ENCODE data around the gene ITPRIPL2.

ITPRIPL2 gene

DNA sequence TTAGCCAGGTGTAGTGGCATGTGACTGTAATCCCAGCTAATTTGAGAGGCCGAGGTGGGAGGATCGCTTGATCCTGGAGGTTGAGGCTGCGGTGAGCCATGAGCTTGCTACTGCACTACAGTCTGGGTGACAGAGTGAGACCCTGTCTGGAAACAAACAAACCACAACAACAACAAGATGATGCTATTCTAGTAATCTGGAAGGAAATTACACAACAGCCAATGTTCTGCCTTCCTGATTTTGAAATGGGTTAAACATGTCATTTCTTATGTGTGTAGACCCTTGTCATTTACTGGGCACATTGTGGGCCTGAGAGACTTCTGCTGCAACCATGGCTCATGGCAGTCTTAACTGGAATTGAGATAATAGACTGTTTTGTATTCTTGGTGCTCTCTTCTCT is 40.4 kb upstream of the ITPRIPL2 start:
- ChIA-PET CTCF (interaction anchor here (0.7 to 5.8 kb wide), 2 partner anchors 8 to 12 kb away, joined by 4 to 40 read pairs; no protein-coding TSS in a partner anchor), POLR2A (no interaction called here)
- DNase-seq (ENCODE audit: extremely low spot score) = no peak
- TF ChIP-seq, protein P1, sequence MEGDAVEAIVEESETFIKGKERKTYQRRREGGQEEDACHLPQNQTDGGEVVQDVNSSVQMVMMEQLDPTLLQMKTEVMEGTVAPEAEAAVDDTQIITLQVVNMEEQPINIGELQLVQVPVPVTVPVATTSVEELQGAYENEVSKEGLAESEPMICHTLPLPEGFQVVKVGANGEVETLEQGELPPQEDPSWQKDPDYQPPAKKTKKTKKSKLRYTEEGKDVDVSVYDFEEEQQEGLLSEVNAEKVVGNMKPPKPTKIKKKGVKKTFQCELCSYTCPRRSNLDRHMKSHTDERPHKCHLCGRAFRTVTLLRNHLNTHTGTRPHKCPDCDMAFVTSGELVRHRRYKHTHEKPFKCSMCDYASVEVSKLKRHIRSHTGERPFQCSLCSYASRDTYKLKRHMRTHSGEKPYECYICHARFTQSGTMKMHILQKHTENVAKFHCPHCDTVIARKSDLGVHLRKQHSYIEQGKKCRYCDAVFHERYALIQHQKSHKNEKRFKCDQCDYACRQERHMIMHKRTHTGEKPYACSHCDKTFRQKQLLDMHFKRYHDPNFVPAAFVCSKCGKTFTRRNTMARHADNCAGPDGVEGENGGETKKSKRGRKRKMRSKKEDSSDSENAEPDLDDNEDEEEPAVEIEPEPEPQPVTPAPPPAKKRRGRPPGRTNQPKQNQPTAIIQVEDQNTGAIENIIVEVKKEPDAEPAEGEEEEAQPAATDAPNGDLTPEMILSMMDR (IDR thresholded peaks at IDR 0.05; ENCODE audit: control extremely low read depth, extremely low read depth, low read depth, missing control alignments) = no peak

DNA sequence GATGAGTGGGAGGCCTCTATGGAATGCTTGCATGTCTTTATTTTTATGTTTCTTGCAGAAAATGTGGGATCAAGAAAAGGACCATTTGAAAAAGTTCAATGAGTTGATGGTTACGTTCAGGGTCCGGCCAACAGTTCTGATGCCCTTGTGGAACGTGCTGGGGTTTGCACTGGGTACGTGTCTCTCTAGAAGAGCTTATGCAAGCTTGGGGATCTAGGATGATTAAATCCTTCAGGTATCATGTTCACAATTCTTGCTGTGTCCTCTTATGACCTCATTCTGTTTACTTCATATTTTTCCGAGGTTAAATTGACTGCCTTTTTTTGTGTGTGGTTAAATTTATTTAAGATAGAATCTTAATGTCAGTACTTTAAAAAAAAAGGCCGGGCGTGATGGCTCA is 39.9 kb upstream of the ITPRIPL2 start:
- POLR2A ChIA-PET = no interaction called here
- TF ChIP-seq, protein P1 (IDR thresholded peaks at IDR 0.05; ENCODE audit: control extremely low read depth, extremely low read depth, low read depth, missing control alignments) = no peak

DNA sequence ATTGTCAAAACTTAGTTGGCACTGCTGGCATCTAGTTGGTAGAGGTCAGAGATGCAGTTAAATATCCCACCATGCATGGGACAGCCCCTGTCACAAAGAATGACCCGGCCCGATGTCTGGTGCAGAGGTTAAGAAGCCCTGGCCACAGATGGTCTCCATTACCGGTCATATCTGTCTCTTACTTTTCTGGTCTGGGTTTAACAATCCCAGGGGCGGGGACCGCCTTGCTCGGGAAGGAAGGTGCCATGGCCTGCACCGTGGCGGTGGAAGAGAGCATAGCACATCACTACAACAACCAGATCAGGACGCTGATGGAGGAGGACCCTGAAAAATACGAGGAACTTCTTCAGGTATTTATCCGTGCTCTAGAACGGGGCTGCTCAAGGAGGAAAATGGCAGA is 38.3 kb upstream of the ITPRIPL2 start:
- DNase-seq (ENCODE audit: extremely low spot score) = no peak
- ChIA-PET POLR2A (no interaction called here), CTCF (interaction anchor here (2.6 kb wide), 1 partner anchor 11 kb away, joined by 16 read pairs; no protein-coding TSS in a partner anchor)
- TF ChIP-seq, protein P1 (IDR thresholded peaks at IDR 0.05; ENCODE audit: control extremely low read depth, extremely low read depth, low read depth, missing control alignments) = no peak

More for the DNA sequence above, 39.9 kb upstream of the ITPRIPL2 start:
- CTCF ChIA-PET = interaction anchor here (5.8 kb wide), 1 partner anchor 11 kb away, joined by 40 read pairs; no protein-coding TSS in a partner anchor
- DNase-seq (ENCODE audit: extremely low spot score) = no peak

DNA sequence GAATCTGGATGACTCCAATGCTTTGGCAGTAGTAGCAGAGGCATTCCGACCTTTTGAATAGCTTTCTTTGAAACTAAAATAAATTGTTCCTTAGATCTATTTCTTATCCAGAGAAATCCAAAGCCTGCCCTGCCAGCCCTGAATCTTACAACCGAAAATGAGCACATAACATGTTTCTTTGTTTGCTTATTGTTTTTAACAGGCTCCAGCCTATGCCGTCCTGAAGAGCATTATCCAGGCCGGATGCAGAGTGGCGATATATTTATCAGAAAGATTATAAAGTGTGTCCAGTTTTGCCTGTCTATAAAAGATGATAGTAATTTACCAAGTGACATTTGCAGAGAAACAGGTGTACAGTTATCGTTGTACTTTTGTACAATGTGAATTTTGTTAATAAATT is 35.9 kb upstream of the ITPRIPL2 start:
- DNase-seq (ENCODE audit: extremely low spot score) = no peak
- TF ChIP-seq, protein P1 (IDR thresholded peaks at IDR 0.05; ENCODE audit: control extremely low read depth, extremely low read depth, low read depth, missing control alignments) = no peak
- ChIA-PET POLR2A (no interaction called here), CTCF (interaction anchor here (1.7 to 2.6 kb wide), 2 partner anchors 8 to 101 kb away, joined by 5 to 16 read pairs; no protein-coding TSS in a partner anchor)

DNA sequence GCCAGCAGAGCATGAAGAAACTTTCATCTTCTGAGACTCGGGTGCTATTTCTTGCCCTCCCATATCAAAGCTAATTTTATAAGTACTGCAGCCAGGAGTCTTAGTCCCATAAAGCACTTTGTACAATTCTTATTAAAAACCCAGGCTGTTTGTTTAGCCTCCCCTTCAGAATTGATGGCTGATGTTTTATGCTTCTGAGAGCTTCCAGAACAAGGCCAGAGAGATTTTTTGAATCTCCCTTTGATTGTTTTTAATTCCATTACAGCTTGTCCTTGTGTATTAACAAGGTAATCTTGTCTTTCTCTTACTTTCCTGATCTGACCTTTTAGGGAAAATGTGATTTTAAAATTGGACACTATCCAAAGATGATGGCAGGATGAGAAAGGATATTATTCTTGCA is 30.1 kb upstream of the ITPRIPL2 start:
- DNase-seq (ENCODE audit: extremely low spot score) = no peak
- CTCF ChIA-PET = interaction anchor here (2.2 to 6.4 kb wide), 4 partner anchors 13 to 291 kb away, joined by 5 to 75 read pairs (median 46); no protein-coding TSS in a partner anchor
- TF ChIP-seq, protein P1 (IDR thresholded peaks at IDR 0.05; ENCODE audit: control extremely low read depth, extremely low read depth, low read depth, missing control alignments) = no peak
- POLR2A ChIA-PET = no interaction called here

DNA sequence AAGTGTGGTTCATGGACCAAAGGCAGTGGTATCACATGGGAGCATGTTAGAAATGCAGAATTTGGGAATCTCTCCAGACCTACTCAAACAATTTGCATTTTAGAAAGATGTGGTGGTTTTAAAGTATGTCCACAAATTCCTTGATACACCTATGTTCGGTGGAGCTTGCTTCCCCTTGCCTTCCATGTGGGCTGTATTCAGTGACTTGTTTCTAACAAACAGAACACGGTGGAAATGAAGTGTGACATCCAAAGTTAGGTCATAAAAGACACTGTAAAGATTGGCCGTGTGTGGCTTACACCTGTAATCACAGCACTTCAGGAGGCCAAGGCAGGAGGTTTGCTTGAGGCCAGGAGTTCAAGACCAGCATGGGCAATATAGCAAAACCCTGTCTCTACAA is 29.6 kb upstream of the ITPRIPL2 start:
- no peak for DNase-seq (ENCODE audit: extremely low spot score)
- TF ChIP-seq, protein P1 (IDR thresholded peaks at IDR 0.05; ENCODE audit: control extremely low read depth, extremely low read depth, low read depth, missing control alignments) = no peak
- ChIA-PET CTCF (interaction anchor here (1.0 to 6.4 kb wide), 10 partner anchors 13 to 471 kb away, joined by 3 to 75 read pairs (median 14); partner anchors contain the start of gene VPS35L), POLR2A (no interaction called here)
